ENCODE data around the gene AKAP10. TPM values are rescaled to one million over a fixed set of nuclear protein-coding genes. Genes with fewer than 3 reads are reported as not detected.

The AKAP10 gene
- total and polyA plus RNA-seq, 2 of the 4 experiments (the other 2 are of a cell fraction): 12.7 to 18.6 TPM

DNA sequence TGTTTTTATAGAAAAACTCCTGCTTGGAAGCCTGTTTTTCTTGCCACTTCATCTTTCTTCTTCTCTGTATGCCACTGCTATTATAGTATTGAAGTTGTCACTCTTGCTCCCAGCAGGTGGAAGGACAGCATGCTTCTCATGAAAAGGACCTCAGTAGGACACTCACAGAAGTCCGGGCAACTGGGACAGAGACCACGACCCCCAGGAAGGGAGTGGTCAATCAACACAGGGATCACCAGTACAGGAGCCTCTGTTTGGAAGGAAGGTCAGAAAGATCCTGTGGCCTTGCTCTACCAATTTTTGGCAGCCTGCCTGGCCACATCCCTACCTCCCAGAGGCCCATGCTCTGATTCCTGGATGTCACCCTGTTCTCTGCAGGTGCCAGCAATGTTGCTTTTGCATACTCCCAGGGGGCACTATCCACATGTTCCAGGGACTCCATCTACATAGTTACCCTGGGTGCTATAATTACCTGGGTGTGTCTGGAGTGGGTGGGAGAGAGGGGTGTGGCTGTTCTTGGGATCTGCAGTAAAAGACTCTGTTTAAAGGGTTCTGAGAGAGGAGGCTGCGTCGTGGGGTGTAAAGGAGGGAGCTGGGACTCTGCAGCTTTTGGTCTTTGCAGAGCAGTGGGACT is 13.7 kb upstream of the AKAP10 start (continued):
- TF ChIP-seq, protein P1, sequence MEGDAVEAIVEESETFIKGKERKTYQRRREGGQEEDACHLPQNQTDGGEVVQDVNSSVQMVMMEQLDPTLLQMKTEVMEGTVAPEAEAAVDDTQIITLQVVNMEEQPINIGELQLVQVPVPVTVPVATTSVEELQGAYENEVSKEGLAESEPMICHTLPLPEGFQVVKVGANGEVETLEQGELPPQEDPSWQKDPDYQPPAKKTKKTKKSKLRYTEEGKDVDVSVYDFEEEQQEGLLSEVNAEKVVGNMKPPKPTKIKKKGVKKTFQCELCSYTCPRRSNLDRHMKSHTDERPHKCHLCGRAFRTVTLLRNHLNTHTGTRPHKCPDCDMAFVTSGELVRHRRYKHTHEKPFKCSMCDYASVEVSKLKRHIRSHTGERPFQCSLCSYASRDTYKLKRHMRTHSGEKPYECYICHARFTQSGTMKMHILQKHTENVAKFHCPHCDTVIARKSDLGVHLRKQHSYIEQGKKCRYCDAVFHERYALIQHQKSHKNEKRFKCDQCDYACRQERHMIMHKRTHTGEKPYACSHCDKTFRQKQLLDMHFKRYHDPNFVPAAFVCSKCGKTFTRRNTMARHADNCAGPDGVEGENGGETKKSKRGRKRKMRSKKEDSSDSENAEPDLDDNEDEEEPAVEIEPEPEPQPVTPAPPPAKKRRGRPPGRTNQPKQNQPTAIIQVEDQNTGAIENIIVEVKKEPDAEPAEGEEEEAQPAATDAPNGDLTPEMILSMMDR (conservative IDR thresholded peaks at IDR 0.05; ENCODE audit: low read depth, low read length): no peak
- TF ChIP-seq RCOR1 (IDR thresholded peaks at IDR 0.05; ENCODE audit: insufficient replicate concordance, low read length): no peak

- H3K36me3 ChIP-seq (ENCODE audit: control insufficient read depth, insufficient read depth, low read length): no peaks in the 10 kb centered on the region
- intact Hi-C loops (cut with micrococcal nuclease): no loop called here
- H3K4me3 ChIP-seq (ENCODE audit: insufficient read depth, low read depth, low read length): no peak overlapping the region
- no peak overlapping the region for H2BK120ac ChIP-seq (ENCODE audit: low read depth, low read length)
- no peaks in the 10 kb centered on the region for H3K9me3 ChIP-seq (ENCODE audit: control insufficient read depth, insufficient read depth, low read length)
- H3K23ac ChIP-seq (ENCODE audit: low read depth, low read length): no peak overlapping the region
- H4K8ac ChIP-seq (ENCODE audit: low read depth in 2 of 2, low read length in 2 of 2): no peak overlapping the region
- H4K5ac ChIP-seq (ENCODE audit: low read depth, low read length): no peak overlapping the region
- ATAC-seq (ENCODE audit: low read depth) (no peak; the same call in 1 of the 2 replicates), DNase-seq (no peak)
- H4K91ac ChIP-seq (ENCODE audit: insufficient read depth, low read depth, low read length): no peak overlapping the region
- no peak overlapping the region for H3K27ac ChIP-seq (ENCODE audit: insufficient read depth, low read length)
- ChIA-PET CTCF (no interaction called here), POLR2A (ENCODE audit: unreplicated experiment) (no interaction called here)
- no peaks in the 10 kb centered on the region for H4K20me1 ChIP-seq (ENCODE audit: insufficient read depth, low read length)
- H2AK9ac ChIP-seq (replicated peaks; ENCODE audit: low read depth, low read length, poor library complexity): no peak overlapping the region
- H3K18ac ChIP-seq (ENCODE audit: low read depth, low read length): no peak overlapping the region
- H3K4me2 ChIP-seq (ENCODE audit: low read depth, low read length): no peak overlapping the region
- H2BK20ac ChIP-seq (ENCODE audit: low read depth, low read length): no peak overlapping the region
- no TSS peak for BruUV-seq (replicated peaks)
- no peak overlapping the region for H2BK5ac ChIP-seq (ENCODE audit: low read depth, low read length, poor library complexity, severe bottlenecking)
- in situ Hi-C loops (cut with MboI; ENCODE audit: low sequenced_read_pairs): no loop called here
- H3K14ac ChIP-seq (replicated peaks; ENCODE audit: low read depth, low read length): no peak overlapping the region
- H3K56ac ChIP-seq (ENCODE audit: extremely low read depth, insufficient read depth, low read length): no peak overlapping the region
- no peak overlapping the region for H3K4ac ChIP-seq (ENCODE audit: low read depth, low read length)
- H3K4me1 ChIP-seq (ENCODE audit: control insufficient read depth, insufficient read depth, low read length): peaks cover 3% of the 10 kb centered on the region
- no peaks in the 10 kb centered on the region for H3K27me3 ChIP-seq (ENCODE audit: control insufficient read depth, insufficient read depth, low read length)
- no peak overlapping the region for H2BK15ac ChIP-seq (ENCODE audit: low read depth, low read length)
- H3K9me1 ChIP-seq (ENCODE audit: insufficient read depth, low read length): no peaks in the 10 kb centered on the region
- no peak overlapping the region for H2AFZ ChIP-seq (replicated peaks; ENCODE audit: low read length, poor library complexity)
- no peak overlapping the region for H2AK5ac ChIP-seq (ENCODE audit: low read depth, low read length)
- dilution Hi-C loops (cut with HindIII; ENCODE audit: low sequenced_read_pairs, unreplicated experiment): no loop called here
- no CpG with 5 or more reads among the region's 1 CpG for WGBS, 2 experiments (ENCODE audit: extremely low coverage in 2 of 2, insufficient read length in 1 of 2)
- no peaks in the 10 kb centered on the region for H3K79me1 ChIP-seq (ENCODE audit: low read depth in 1 of 2, low read length in 2 of 2)
- H3K9ac ChIP-seq (ENCODE audit: low read depth, low read length): no peak overlapping the region
- TF ChIP-seq POLR2A (IDR thresholded peaks at IDR 0.05; ENCODE audit: low read depth, low read length) (no peak), USF2 (IDR thresholded peaks at IDR 0.05; ENCODE audit: low read depth, low read length) (no peak), RCOR1 (IDR thresholded peaks at IDR 0.05; ENCODE audit: insufficient replicate concordance, low read length) (no peak), MAZ (IDR thresholded peaks at IDR 0.05; ENCODE audit: borderline replicate concordance, low read depth, low read length) (no peak), CEBPB (IDR thresholded peaks at IDR 0.05; ENCODE audit: low read depth, low read length) (no peak), MXI1 (IDR thresholded peaks at IDR 0.05; ENCODE audit: borderline replicate concordance, low read depth, low read length) (no peak), BHLHE40 (IDR thresholded peaks at IDR 0.05; ENCODE audit: low read depth, low read length) (no peak), FOS (IDR thresholded peaks at IDR 0.05; ENCODE audit: low read depth, low read length) (no peak)
- TF ChIP-seq, protein P1 (conservative IDR thresholded peaks at IDR 0.05; ENCODE audit: low read depth, low read length): no peak
- TF ChIP-seq, protein P2, sequence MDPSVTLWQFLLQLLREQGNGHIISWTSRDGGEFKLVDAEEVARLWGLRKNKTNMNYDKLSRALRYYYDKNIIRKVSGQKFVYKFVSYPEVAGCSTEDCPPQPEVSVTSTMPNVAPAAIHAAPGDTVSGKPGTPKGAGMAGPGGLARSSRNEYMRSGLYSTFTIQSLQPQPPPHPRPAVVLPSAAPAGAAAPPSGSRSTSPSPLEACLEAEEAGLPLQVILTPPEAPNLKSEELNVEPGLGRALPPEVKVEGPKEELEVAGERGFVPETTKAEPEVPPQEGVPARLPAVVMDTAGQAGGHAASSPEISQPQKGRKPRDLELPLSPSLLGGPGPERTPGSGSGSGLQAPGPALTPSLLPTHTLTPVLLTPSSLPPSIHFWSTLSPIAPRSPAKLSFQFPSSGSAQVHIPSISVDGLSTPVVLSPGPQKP (IDR thresholded peaks at IDR 0.05; ENCODE audit: borderline replicate concordance, low read depth, low read length): no peak
Observed at GRCh38 chr17:19987897-19988296, 10.3 kb upstream of the AKAP10 start.
